ENCODE results near the gene NLRP1.

Gene NLRP1

GRCh38 chr17:5553479-5553878 lies 30.8 kb downstream of the NLRP1 start:
- no peak for DNase-seq

- DNase-seq: no peak
These were observed 31.5 kb downstream of the NLRP1 start for GRCh38 chr17:5552841-5553240.

GRCh38 chr17:5545051-5545987 lies 39.0 kb downstream of the NLRP1 start:
- no peak for DNase-seq

- no peak for DNase-seq
These were observed 40.2 kb downstream of the NLRP1 start for GRCh38 chr17:5544115-5544514.

GRCh38 chr17:5541610-5542202 lies 42.6 kb downstream of the NLRP1 start:
- DNase-seq: no peak

GRCh38 chr17:5540321-5540720 lies 44.0 kb downstream of the NLRP1 start:
- DNase-seq: no peak

- no peak for DNase-seq
These were observed 45.0 kb downstream of the NLRP1 start for GRCh38 chr17:5539286-5539685.

GRCh38 chr17:5536866-5537650 lies 47.3 kb downstream of the NLRP1 start:
- DNase-seq: no peak

- DNase-seq: no peak
These were observed 48.9 kb downstream of the NLRP1 start for GRCh38 chr17:5535436-5535835.

- DNase-seq: no peak
These were observed 50.6 kb downstream of the NLRP1 start for GRCh38 chr17:5533486-5534315.

- DNase-seq: no peak
These were observed 51.7 kb downstream of the NLRP1 start for GRCh38 chr17:5532581-5532980.

- no peak for DNase-seq
These were observed 53.3 kb downstream of the NLRP1 start for GRCh38 chr17:5531085-5531418.

- no peak for DNase-seq
These were observed 53.8 kb downstream of the NLRP1 start for GRCh38 chr17:5530265-5531084.

GRCh38 chr17:5527601-5528250 lies 56.6 kb downstream of the NLRP1 start:
- DNase-seq: no peak

GRCh38 chr17:5526821-5527598 lies 57.3 kb downstream of the NLRP1 start:
- DNase-seq: no peak

GRCh38 chr17:5523249-5523648 lies 61.1 kb downstream of the NLRP1 start:
- no peak for DNase-seq

- DNase-seq: no peak
These were observed 61.8 kb downstream of the NLRP1 start for GRCh38 chr17:5522476-5522875.

- DNase-seq: no peak
These were observed 68.1 kb downstream of the NLRP1 start for GRCh38 chr17:5516060-5516792.

- DNase-seq: no peak
These were observed 69.3 kb downstream of the NLRP1 start for GRCh38 chr17:5514976-5515375.

GRCh38 chr17:5513628-5514027 lies 70.7 kb downstream of the NLRP1 start:
- DNase-seq: no peak

Measured in NCI-H1105 treated with DMSO at 0.1 percent for 48 hours (cell line).